ENCODE data around the gene BTNL3.

BTNL3 gene

GRCh38 chr5:181050016-181050415 lies 61.4 kb downstream of the BTNL3 start:
- Histone ChIP-seq H3K36me3 (ENCODE audit: control insufficient read depth, insufficient read depth, low read length) (no peaks in the 10 kb centered on the region), H3K9ac (no peak overlapping the region), H3K27me3 (ENCODE audit: control insufficient read depth, insufficient read depth, low read length) (no peaks in the 10 kb centered on the region), H2AFZ (no peak overlapping the region), H3K27ac (no peak overlapping the region), H3K9me3 (ENCODE audit: control insufficient read depth, low read length) (no peaks in the 10 kb centered on the region), H3K4me2 (ENCODE audit: low read length) (no peak overlapping the region), H3K4me1 (no peaks in the 10 kb centered on the region), H3K4me3 (ENCODE audit: low read depth, low read length) (no peak overlapping the region), H3K79me2 (no peaks in the 10 kb centered on the region)
- TF ChIP-seq, protein P1, sequence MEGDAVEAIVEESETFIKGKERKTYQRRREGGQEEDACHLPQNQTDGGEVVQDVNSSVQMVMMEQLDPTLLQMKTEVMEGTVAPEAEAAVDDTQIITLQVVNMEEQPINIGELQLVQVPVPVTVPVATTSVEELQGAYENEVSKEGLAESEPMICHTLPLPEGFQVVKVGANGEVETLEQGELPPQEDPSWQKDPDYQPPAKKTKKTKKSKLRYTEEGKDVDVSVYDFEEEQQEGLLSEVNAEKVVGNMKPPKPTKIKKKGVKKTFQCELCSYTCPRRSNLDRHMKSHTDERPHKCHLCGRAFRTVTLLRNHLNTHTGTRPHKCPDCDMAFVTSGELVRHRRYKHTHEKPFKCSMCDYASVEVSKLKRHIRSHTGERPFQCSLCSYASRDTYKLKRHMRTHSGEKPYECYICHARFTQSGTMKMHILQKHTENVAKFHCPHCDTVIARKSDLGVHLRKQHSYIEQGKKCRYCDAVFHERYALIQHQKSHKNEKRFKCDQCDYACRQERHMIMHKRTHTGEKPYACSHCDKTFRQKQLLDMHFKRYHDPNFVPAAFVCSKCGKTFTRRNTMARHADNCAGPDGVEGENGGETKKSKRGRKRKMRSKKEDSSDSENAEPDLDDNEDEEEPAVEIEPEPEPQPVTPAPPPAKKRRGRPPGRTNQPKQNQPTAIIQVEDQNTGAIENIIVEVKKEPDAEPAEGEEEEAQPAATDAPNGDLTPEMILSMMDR (IDR thresholded peaks at IDR 0.05), result no peak

- peak overlapping the region; percentile 56 for H3K4me2 ChIP-seq (ENCODE audit: low read length)
- H3K4me1 ChIP-seq, result no peaks in the 10 kb centered on the region
- peak overlapping the region; percentile 19 for H3K4me3 ChIP-seq (ENCODE audit: low read depth, low read length)
- H2AFZ ChIP-seq, result no peak overlapping the region
- H3K27ac ChIP-seq, result no peak overlapping the region
- H3K27me3 ChIP-seq (ENCODE audit: control insufficient read depth, insufficient read depth, low read length), result no peaks in the 10 kb centered on the region
- H3K36me3 ChIP-seq (ENCODE audit: control insufficient read depth, insufficient read depth, low read length), result no peaks in the 10 kb centered on the region
- no peaks in the 10 kb centered on the region for H3K9me3 ChIP-seq (ENCODE audit: control insufficient read depth, low read length)
- TF ChIP-seq, protein P1 (IDR thresholded peaks at IDR 0.05), result no peak
- no peak overlapping the region for H3K9ac ChIP-seq
- H3K79me2 ChIP-seq, result no peaks in the 10 kb centered on the region
Measured at GRCh38 chr5:181051841-181052671, 63.4 kb downstream of the BTNL3 start.

- Histone ChIP-seq H3K4me1 (no peaks in the 10 kb centered on the region), H3K9me3 (ENCODE audit: control insufficient read depth, low read length) (no peaks in the 10 kb centered on the region), H3K27me3 (ENCODE audit: control insufficient read depth, insufficient read depth, low read length) (no peaks in the 10 kb centered on the region), H3K4me2 (ENCODE audit: low read length) (peak overlapping the region; percentile 66), H3K9ac (no peak overlapping the region), H3K27ac (no peak overlapping the region), H3K36me3 (ENCODE audit: control insufficient read depth, insufficient read depth, low read length) (no peaks in the 10 kb centered on the region), H2AFZ (peak overlapping the region; percentile 56), H3K79me2 (no peaks in the 10 kb centered on the region), H3K4me3 (ENCODE audit: low read depth, low read length) (peak overlapping the region; percentile 35)
- TF ChIP-seq, protein P1 (IDR thresholded peaks at IDR 0.05), result no peak
Measured at GRCh38 chr5:181052672-181053487, 64.2 kb downstream of the BTNL3 start.

GRCh38 chr5:181053488-181054121 lies 65.0 kb downstream of the BTNL3 start:
- H3K27me3 ChIP-seq (ENCODE audit: control insufficient read depth, insufficient read depth, low read length), result no peaks in the 10 kb centered on the region
- peak overlapping the region; percentile 49 for H3K27ac ChIP-seq
- H3K4me3 ChIP-seq (ENCODE audit: low read depth, low read length), result peak overlapping the region; percentile 35
- H3K4me2 ChIP-seq (ENCODE audit: low read length), result peak overlapping the region; percentile 66
- H3K9ac ChIP-seq, result no peak overlapping the region
- no peaks in the 10 kb centered on the region for H3K79me2 ChIP-seq
- no peaks in the 10 kb centered on the region for H3K4me1 ChIP-seq
- no peaks in the 10 kb centered on the region for H3K9me3 ChIP-seq (ENCODE audit: control insufficient read depth, low read length)
- no peaks in the 10 kb centered on the region for H3K36me3 ChIP-seq (ENCODE audit: control insufficient read depth, insufficient read depth, low read length)
- H2AFZ ChIP-seq, result peak overlapping the region; percentile 56
- TF ChIP-seq, protein P1 (IDR thresholded peaks at IDR 0.05), result no peak

Measured in parathyroid adenoma (tissue), 2 donors.